SK-N-SH (cell line): ENCODE data around the gene GPS2. TPM values are rescaled to one million over a fixed set of nuclear protein-coding genes. Genes with fewer than 3 reads are reported as not detected.

ENCODE experiments used
- CTCF ChIA-PET: fragments of 300-600, 350-600 bp; formaldehyde crosslinking; extraction: SDS; loops from one replicate; lab custom pipeline; 2021; lab: Yijun Ruan, JAX
- POLR2A ChIA-PET: fragments of 350-600 bp; sonication (Branson Sonifier 250); formaldehyde crosslinking; extraction: SDS; loops from one replicate; lab custom pipeline; 2020; ENCODE audit warnings: antibody characterized with exemption, inconsistent platforms; lab: Yijun Ruan, JAX
- DNase-seq: peaks from one replicate; pipeline ENCODE4 v3.0.0; 2012
- H2AFZ ChIP-seq: fragments of 200-600 bp; sonication (generic); 2 replicates; pipeline ENCODE4 v1.8.1; 2016; ENCODE audit warnings: antibody characterized with exemption, mild to moderate bottlenecking, low read depth
- H3F3A ChIP-seq: fragments of 200-600 bp; sonication (generic); replicated peaks from 2 replicates; pipeline ENCODE3; 2016; ENCODE audit warnings: antibody characterized with exemption, mild to moderate bottlenecking; ENCODE audit not compliant: insufficient read depth
- H3K27ac ChIP-seq, 2 experiments: fragments of 200-500 bp in 1 of 2; fragments of 200-600 bp in 1 of 2; sonication (Bioruptor generic) in 1 of 2; sonication (generic), shearing (Covaris generic) in 1 of 2; 2 replicates each; pipeline versions ENCODE4 v1.5.1 to v1.6.1; 2014 to 2016; ENCODE audit warnings: low read depth in 2 of 2, inconsistent platforms in 1 of 2, low read length in 1 of 2, mild to moderate bottlenecking in 1 of 2, mixed read lengths in 1 of 2
- H3K27me3 ChIP-seq: fragments of 200-600 bp; sonication (generic), shearing (Covaris generic); 2 replicates; pipeline ENCODE4 v1.6.1; 2016; ENCODE audit warnings: mixed run types; ENCODE audit not compliant: insufficient read depth
- H3K36me3 ChIP-seq, 2 experiments: fragments of 200-500 bp in 1 of 2; fragments of 200-600 bp in 1 of 2; sonication (Bioruptor generic) in 1 of 2; sonication (generic) in 1 of 2; replicated peaks in 1 of 2; 2 replicates each; pipeline versions ENCODE3 to v1.5.1; 2014 to 2016; ENCODE audit warnings: low read length in 1 of 2, mild to moderate bottlenecking in 1 of 2; ENCODE audit not compliant: insufficient read depth in 2 of 2, control insufficient read depth in 1 of 2
- H3K4me1 ChIP-seq, 2 experiments: fragments of 200-500 bp in 1 of 2; fragments of 200-600 bp in 1 of 2; sonication (Bioruptor generic) in 1 of 2; sonication (generic), shearing (Covaris generic) in 1 of 2; 2 replicates each; pipeline versions ENCODE4 v1.5.1 to v1.6.1; 2014 to 2016; ENCODE audit warnings: low read depth in 1 of 2, low read length in 1 of 2, mixed run types in 1 of 2; ENCODE audit not compliant: insufficient read depth in 2 of 2, control insufficient read depth in 1 of 2
- H3K4me2 ChIP-seq: fragments of 200-600 bp; sonication (generic), shearing (Covaris generic); 2 replicates; pipeline ENCODE4 v1.6.1; 2017; ENCODE audit warnings: mixed run types
- H3K4me3 ChIP-seq, 2 experiments: fragments of 200-500 bp in 1 of 2; fragments of 200-600 bp in 1 of 2; sonication (Bioruptor generic) in 1 of 2; sonication (generic), shearing (Covaris generic) in 1 of 2; 2 replicates each; pipeline versions ENCODE4 v1.5.1 to v1.8.1; 2014 to 2016; ENCODE audit warnings: low read depth in 2 of 2, inconsistent platforms in 1 of 2, low read length in 1 of 2, mild to moderate bottlenecking in 1 of 2, mixed read lengths in 1 of 2, moderate library complexity in 1 of 2
- H3K79me2 ChIP-seq: fragments of 200-600 bp; sonication (generic); 2 replicates; pipeline ENCODE4 v1.8.1; 2017; ENCODE audit warnings: mild to moderate bottlenecking; ENCODE audit not compliant: insufficient read depth
- H3K9ac ChIP-seq: fragments of 200-600 bp; sonication (generic); 2 replicates; pipeline ENCODE4 v1.6.1; 2017; ENCODE audit warnings: mixed run types
- H3K9me2 ChIP-seq: fragments of 200-600 bp; sonication (generic); 2 replicates; pipeline ENCODE4 v1.6.1; 2017; ENCODE audit warnings: mixed run types
- H3K9me3 ChIP-seq: fragments of 200-600 bp; sonication (generic); 2 replicates; pipeline ENCODE4 v1.6.1; 2017; ENCODE audit warnings: mixed run types, mild to moderate bottlenecking, moderate library complexity
- H4K20me1 ChIP-seq: fragments of 200-600 bp; sonication (generic); 2 replicates; pipeline ENCODE4 v1.6.1; 2017; ENCODE audit warnings: mild to moderate bottlenecking, mixed run types; ENCODE audit not compliant: insufficient read depth
- ELF1 ChIP-seq: IDR thresholded peaks from 2 replicates; pipeline ENCODE4 v1.4.0; 2012
- EZH2phosphoT487 ChIP-seq: fragments of 200-600 bp; sonication (generic); IDR thresholded peaks from 2 replicates; pipeline ENCODE4 v1.6.1; 2017; ENCODE audit warnings: low read depth, mixed run types, mild to moderate bottlenecking, antibody characterized with exemption, moderate library complexity, borderline replicate concordance
- FOSL2 ChIP-seq: IDR thresholded peaks from 2 replicates; pipeline ENCODE4 v1.4.0; 2012; ENCODE audit warnings: low read depth, mild to moderate bottlenecking, moderate library complexity, borderline replicate concordance
- FOXJ3 ChIP-seq: sonication (generic); formaldehyde crosslinking; IDR thresholded peaks from 2 replicates; pipeline ENCODE4 v1.5.1; 2020; ENCODE audit warnings: mild to moderate bottlenecking, missing genetic modification reagents
- FOXM1 ChIP-seq: IDR thresholded peaks from 2 replicates; pipeline ENCODE4 v1.4.0; 2012; ENCODE audit warnings: low read depth, mild to moderate bottlenecking
- GATA2 ChIP-seq: sonication (generic); formaldehyde crosslinking; IDR thresholded peaks from 2 replicates; pipeline ENCODE4 v1.5.0; 2020; ENCODE audit warnings: mild to moderate bottlenecking, missing genetic modification reagents
- NFIC ChIP-seq: IDR thresholded peaks from 2 replicates; pipeline ENCODE4 v1.4.0; 2012; ENCODE audit warnings: borderline replicate concordance
- NRF1 ChIP-seq: IDR thresholded peaks from 2 replicates; pipeline ENCODE4 v1.6.1; 2012; ENCODE audit warnings: low read depth, mild to moderate bottlenecking, low read length
- POLR2AphosphoS5 ChIP-seq: IDR thresholded peaks from 2 replicates; pipeline ENCODE4 v1.6.1; 2012; ENCODE audit warnings: low read depth, low read length
- RFX5 ChIP-seq: IDR thresholded peaks from 2 replicates; pipeline ENCODE4 v1.6.1; 2012; ENCODE audit warnings: mild to moderate bottlenecking, improper control_type of control experiment, low read length
- SIN3A ChIP-seq: IDR thresholded peaks from 2 replicates; pipeline ENCODE4 v1.6.1; 2012; ENCODE audit warnings: low read depth, mild to moderate bottlenecking, low read length, moderate library complexity, borderline replicate concordance
- SMC3 ChIP-seq: IDR thresholded peaks from 2 replicates; pipeline ENCODE4 v1.6.1; 2012; ENCODE audit warnings: low read depth, low read length, improper control_type of control experiment
- TAF1 ChIP-seq: IDR thresholded peaks from 2 replicates; pipeline ENCODE4 v1.6.1; 2012; ENCODE audit warnings: low read depth, mild to moderate bottlenecking, low read length, moderate library complexity, borderline replicate concordance
- TCF12 ChIP-seq: IDR thresholded peaks from 2 replicates; pipeline ENCODE4 v1.4.0; 2012
- WGBS: methylation state at CpG from one replicate; pipeline ENCODE4 v1.1.6; 2017; ENCODE audit warnings: low lambda C conversion rate; 5-methylcytosine and 5-hydroxymethylcytosine counted together
- polyA plus RNA-seq, 3 experiments: library from polyadenylated mRNA; depleted of rRNA; stranded (reverse); fragments of >200 nt; gene quantifications; 2 replicates each; pipeline ENCODE4 v1.2.3, GENCODE V29; 2012
- TF ChIP-seq, protein P1 (sequence below): IDR thresholded peaks from 2 replicates; pipeline ENCODE4; 2012
- TF ChIP-seq, protein P2 (sequence below): IDR thresholded peaks from 2 replicates; pipeline ENCODE4 v1.4.0; 2012; ENCODE audit warnings: low read depth, borderline replicate concordance
- TF ChIP-seq, protein P3 (sequence below): IDR thresholded peaks from 2 replicates; pipeline ENCODE4 v1.4.0; 2012; ENCODE audit warnings: low read depth, borderline replicate concordance

Gene GPS2
- polyA plus RNA-seq, 1 of the 3 experiments (the other 2 are of a cell fraction) = 102 TPM

DNA sequence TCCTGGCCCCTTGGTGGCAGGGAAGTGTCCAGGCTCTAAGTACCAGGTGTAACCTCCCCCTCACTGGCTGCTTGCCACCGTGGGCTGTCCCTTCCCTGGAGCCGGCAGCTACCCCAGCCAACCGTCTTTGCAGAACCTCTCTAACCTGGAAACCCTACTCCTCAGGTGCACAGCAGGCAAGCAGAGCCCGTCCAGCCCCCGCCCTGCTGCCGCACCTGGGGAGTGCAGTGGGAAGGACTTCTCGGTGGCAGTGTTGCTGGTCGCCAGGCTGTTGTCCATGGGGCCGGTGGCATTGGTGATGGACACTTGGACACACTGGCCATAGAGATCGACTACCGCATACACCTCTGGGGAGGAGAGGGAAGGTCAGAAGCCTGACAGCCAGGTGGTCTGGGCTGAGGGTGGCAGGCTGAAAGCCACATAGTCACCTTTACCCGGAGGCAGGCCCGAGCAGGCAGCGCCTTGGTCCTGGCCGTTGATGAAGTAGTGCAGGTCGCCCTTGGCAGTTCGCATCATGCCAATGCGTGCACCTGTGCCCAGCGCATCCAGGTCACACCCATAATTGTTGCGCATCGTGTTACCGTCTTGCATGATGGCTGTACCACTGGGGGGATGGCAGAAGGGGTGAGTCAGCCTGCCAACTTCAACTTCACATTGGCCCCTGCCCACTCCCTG, 7.5 kb upstream of the GPS2 start:
- peaks cover 5 to 67% of the 10 kb centered on the region in 2 experiments for H3K36me3 ChIP-seq
- POLR2A ChIA-PET = no interaction called here

DNA sequence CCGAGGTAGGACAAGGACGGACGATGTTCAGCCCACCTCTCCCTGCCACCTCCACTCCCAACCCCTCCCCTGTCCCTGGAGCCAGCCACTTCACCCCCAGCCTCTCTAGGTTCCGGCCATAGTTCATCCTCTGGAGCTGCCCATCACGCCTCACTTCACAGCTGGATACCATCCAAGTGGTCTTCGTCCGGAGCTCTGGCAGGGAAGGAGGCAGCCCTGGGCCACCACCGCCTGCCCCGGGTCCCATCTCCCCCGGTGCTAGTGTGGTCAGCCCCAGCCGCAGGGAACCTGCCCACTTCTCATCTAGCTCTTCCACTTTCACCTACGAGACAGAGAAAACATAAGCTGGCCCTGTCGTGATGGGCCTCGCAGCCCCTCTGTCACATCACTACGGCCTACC, 6.3 kb upstream of the GPS2 start:
- Histone ChIP-seq H3K4me1 (no peaks in the 10 kb centered on the region), H3K27ac (no peak overlapping the region), H2AFZ (no peak overlapping the region), H4K20me1 (no peaks in the 10 kb centered on the region), H3K9ac (no peak overlapping the region), H3K9me3 (no peaks in the 10 kb centered on the region), H3K4me3 (no peak overlapping the region), H3K9me2 (no peaks in the 10 kb centered on the region), H3K79me2 (no peaks in the 10 kb centered on the region), H3F3A (no peaks in the 10 kb centered on the region), H3K27me3 (no peaks in the 10 kb centered on the region), H3K4me2 (no peak overlapping the region), H3K36me3 (peaks cover 10 to 72% of the 10 kb centered on the region in 2 experiments)
- 97% methylated on average over 11 of the region's 15 CpGs for WGBS
- peak; percentile 11 for DNase-seq
- CTCF ChIA-PET = interaction anchor here (0.7 to 8.4 kb wide), 2 partner anchors 23 to 96 kb away, joined by 3 to 55 read pairs; no protein-coding TSS in a partner anchor
- TF ChIP-seq SIN3A (no peak), FOXJ3 (no peak), NFIC (no peak), NRF1 (no peak), ELF1 (no peak), TCF12 (no peak), EZH2phosphoT487 (no peak), POLR2AphosphoS5 (no peak)
- TF ChIP-seq, protein P1, sequence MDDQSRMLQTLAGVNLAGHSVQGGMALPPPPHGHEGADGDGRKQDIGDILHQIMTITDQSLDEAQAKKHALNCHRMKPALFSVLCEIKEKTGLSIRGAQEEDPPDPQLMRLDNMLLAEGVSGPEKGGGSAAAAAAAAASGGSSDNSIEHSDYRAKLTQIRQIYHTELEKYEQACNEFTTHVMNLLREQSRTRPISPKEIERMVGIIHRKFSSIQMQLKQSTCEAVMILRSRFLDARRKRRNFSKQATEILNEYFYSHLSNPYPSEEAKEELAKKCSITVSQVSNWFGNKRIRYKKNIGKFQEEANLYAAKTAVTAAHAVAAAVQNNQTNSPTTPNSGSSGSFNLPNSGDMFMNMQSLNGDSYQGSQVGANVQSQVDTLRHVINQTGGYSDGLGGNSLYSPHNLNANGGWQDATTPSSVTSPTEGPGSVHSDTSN = no peak
- POLR2A ChIA-PET = no interaction called here

More for the DNA sequence above, 7.5 kb upstream of the GPS2 start:
- no peak overlapping the region for H3K4me2 ChIP-seq
- no peak for TF ChIP-seq TAF1
- no peak for TF ChIP-seq SIN3A
- no peak for TF ChIP-seq NFIC
- TF ChIP-seq GATA2 (CRISPR knock-in tag) = no peak
- TF ChIP-seq NRF1 = no peak
- no peak for TF ChIP-seq SMC3
- TF ChIP-seq, protein P2, sequence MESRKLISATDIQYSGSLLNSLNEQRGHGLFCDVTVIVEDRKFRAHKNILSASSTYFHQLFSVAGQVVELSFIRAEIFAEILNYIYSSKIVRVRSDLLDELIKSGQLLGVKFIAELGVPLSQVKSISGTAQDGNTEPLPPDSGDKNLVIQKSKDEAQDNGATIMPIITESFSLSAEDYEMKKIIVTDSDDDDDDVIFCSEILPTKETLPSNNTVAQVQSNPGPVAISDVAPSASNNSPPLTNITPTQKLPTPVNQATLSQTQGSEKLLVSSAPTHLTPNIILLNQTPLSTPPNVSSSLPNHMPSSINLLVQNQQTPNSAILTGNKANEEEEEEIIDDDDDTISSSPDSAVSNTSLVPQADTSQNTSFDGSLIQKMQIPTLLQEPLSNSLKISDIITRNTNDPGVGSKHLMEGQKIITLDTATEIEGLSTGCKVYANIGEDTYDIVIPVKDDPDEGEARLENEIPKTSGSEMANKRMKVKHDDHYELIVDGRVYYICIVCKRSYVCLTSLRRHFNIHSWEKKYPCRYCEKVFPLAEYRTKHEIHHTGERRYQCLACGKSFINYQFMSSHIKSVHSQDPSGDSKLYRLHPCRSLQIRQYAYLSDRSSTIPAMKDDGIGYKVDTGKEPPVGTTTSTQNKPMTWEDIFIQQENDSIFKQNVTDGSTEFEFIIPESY = no peak
- TF ChIP-seq FOSL2 = no peak
- no peak for TF ChIP-seq EZH2phosphoT487
- TF ChIP-seq, protein P1 = no peak
- no peak for TF ChIP-seq ELF1
- no peak for TF ChIP-seq RFX5
- TF ChIP-seq FOXM1 = no peak
- TF ChIP-seq, protein P3, sequence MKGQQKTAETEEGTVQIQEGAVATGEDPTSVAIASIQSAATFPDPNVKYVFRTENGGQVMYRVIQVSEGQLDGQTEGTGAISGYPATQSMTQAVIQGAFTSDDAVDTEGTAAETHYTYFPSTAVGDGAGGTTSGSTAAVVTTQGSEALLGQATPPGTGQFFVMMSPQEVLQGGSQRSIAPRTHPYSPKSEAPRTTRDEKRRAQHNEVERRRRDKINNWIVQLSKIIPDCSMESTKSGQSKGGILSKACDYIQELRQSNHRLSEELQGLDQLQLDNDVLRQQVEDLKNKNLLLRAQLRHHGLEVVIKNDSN = no peak
- no peaks in the 10 kb centered on the region for H3K9me2 ChIP-seq
- no peaks in the 10 kb centered on the region for H3K9me3 ChIP-seq
- no peaks in the 10 kb centered on the region for H3K27me3 ChIP-seq
- CTCF ChIA-PET = interaction anchor here (1.1 to 8.4 kb wide), 4 partner anchors 13 to 40 kb away, joined by 3 to 55 read pairs (median 16); partner anchors contain the start of gene ACAP1
- H3K4me1 ChIP-seq = peaks cover 0 to 3% of the 10 kb centered on the region in 2 experiments; a peak in 1 of 4 replicates
- no peak overlapping the region for H3K4me3 ChIP-seq
- no peak overlapping the region for H3K27ac ChIP-seq
- no peaks in the 10 kb centered on the region for H4K20me1 ChIP-seq
- H3K79me2 ChIP-seq = peaks cover 4% of the 10 kb centered on the region; the same call in 1 of the 2 replicates
- H3K9ac ChIP-seq = no peak overlapping the region
- no peak overlapping the region for H2AFZ ChIP-seq
- no peaks in the 10 kb centered on the region for H3F3A ChIP-seq
- DNase-seq = no peak
- 99% methylated on average over 12 of the region's 22 CpGs for WGBS
